ENCODE results near the gene BNC2.

BNC2 gene

DNA sequence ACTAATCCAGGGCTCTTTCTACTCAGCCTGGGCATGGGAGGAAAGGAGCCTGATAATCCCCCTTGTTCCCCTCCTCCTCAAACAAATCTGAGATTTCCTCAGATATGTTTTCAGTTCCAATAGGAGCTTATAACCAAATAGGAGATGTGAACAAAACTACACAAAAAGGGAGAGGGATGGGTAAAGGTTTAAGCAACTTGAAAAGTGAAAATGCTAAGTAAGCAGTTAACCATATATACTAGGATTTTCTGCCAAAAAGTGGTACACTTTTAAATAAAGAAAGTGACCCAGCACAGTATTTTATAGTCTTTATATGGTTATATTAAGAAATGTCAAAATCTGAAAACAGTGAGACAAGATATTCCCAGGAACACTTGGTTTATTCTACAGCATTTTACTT lies 275.7 kb downstream of the BNC2 start:
- no peak for DNase-seq (ENCODE audit: low read depth)

DNA sequence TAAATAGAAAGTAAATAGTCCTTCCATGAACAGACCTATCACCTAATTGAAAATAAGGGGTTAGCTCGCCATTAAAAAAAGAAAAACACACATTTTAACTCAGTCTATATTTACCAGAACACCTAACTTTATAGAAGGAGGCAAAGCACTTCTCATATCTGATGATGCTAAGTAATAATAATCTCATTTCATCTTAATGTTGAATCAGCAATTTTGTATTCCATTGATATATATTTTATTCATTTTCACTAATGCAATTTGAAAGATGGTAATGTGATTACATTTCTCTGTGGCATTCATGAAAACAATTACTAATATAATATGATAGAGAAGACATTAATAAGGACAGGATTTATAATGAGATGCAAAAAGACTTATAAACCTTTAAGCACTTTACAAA lies 276.7 kb downstream of the BNC2 start:
- DNase-seq (ENCODE audit: low read depth) = no peak

DNA sequence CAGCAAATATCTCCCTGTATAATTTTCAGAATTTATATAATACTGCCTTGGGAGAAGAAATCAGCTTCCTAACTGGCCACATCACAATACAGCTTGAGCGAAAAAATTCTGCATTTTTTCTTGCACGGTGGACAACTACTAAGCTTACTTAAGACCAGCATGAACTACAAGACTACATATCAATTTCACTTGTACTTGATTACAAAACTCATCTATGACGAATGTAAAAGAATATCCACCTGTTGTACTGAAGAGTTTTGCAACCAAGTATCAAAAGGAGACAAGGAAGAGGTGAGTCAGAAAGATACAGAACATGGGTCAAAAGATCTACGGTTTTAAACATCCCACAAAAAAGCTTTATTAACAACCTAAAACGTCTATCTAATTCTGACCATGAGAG lies 279.4 kb downstream of the BNC2 start:
- no peak for DNase-seq (ENCODE audit: low read depth)

DNA sequence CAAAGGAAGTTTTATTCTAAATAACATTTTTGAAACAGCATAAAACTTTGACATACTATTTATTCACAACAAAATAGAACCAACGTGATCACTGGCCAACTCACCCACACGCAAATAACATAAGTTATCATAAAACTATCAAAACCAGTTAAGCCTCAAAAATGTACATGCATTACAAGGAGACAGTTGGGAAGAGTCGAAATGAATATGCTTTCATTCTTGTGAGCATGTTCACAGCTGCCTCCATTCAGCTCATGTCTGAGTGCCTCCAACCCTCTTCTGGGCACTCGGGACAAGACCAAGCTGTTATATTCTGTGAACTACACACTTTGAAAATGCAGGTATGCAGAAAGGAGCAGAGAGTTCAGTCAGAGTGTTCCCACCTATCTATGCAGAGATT lies 284.9 kb downstream of the BNC2 start:
- no peak for DNase-seq (ENCODE audit: low read depth)

DNA sequence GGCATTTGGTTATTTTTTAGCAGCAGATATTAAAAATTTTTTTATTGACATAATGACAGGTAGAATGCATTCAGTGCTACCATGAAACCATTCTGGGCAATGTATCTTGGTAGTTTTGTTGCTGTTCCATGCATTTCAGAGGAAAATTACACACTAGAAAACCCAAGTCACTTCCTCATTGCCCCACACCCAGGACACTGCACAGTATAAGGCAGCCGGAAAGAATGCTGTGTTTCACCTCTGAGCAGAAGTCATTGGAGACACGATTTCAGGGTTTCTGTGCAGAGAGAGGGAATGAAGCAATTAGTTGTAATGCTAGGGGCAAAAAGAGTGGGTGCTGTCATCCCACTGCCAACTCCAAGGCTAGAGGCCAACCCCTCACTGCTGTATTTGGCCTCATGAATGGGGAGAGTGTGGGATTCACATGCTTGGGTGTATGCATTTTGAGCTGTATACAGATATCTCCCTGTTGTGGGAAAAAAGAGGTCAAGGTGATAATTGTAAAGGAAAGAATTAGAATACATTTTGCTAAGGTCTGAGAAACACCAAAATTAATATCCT lies 290.5 kb downstream of the BNC2 start:
- no peak for DNase-seq (ENCODE audit: low read depth)

- no peak for DNase-seq (ENCODE audit: low read depth)
Observed at GRCh38 chr9:16575986-16576245, 294.6 kb downstream of the BNC2 start.

DNA sequence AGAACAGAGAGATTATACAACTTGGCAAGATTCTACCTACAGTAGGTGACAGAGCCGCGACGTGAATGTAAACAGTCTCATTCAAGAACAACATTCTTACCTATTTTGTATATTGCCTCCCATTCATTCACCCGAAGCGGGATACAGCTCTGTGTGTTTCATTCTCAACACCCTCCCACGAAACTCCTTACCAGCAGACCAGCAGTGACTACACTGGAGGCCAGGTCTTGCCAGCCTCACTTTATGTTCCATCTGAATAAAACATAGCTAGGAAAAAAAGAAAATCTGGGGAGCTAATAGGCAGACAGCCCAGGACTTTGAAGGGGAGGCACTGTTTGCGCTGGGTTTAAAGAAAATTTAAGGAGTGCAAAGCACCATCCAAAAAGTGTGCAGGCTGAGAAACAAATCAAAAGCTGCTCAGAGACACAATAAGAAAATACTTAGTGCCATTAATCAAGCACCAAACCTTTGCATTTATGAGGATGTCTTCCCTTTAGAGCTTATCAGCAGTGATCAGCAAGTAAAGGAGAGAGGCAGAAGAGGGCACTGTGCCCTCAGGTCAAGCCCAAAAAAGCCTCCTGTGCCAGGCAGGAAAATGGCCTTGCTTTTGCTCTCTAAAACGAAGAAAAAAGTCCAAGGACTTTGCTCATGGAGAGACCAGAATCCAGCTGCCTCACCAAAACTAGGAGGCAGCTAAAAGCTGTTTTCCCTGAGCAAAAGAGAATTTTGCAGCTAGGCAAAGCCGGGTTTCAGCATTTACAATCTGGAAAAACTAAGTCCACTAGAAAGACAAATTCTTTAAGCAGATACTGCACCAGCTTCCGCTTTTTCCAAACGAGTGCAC lies 295.1 kb downstream of the BNC2 start:
- DNase-seq (ENCODE audit: low read depth) = no peak

DNA sequence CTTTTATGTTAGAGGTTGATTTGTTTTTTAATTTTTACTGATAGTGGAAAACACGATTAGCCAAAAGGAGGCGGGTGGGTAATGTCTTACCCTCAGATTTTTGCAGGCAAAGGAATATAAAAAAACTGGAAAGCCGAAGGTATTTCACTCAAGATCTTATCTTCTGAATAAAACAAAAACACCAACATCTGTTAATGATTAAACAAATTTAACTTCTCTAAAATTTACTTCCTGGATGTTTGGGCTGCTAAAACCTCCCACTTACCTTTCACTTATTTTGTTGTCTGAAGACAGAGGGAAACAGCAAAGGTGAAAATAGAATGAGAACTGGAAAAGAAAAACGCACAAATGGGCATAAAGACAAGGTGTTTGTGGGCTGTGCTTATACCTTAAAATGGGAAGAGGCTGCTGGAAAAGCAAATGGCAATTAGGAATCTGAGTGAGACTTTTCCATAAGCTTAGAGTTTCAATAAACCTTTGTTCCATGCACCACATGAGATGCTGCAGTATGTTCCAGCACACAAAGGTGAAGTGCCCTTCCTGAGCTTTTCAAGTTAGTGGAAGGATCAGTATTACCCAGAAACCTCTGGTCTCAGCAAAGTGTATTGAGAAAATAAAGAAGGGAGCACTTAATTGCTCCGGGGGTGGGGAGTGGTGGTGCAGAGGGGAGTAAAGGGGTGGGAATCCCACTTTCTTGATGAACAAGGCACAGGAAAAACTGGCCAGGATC lies 298.3 kb downstream of the BNC2 start:
- DNase-seq (ENCODE audit: low read depth) = no peak

DNA sequence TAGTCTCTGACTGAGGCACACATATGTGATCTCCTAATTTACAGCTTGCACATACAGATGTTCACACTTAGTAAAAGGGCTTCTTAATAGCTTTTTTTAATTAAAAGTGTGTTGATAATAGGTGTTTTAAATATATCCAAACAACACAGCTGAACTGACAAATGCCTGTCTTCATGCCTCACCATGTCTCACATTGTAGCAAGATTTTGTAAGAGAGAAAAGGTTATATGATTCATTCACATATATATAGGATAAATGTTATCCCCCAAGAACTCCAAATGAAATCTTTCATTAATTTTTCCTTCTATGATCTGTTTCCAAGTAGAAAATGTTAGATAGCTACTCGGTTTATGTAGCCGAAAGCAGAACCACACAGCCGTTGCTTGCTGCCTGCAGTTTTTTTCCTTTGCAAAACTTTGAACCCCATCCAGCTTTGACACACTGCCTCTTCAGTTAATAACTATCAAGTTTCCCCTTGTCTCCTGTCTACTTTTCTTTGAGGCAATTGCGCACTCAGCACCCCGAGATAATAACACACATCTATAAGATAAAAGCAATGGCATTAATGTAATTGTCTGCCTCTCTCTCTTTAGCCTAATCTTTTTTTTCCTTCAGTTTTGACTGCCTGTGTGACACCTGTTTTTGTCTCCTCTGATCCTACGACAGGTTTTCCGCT lies 299.2 kb downstream of the BNC2 start:
- DNase-seq (ENCODE audit: low read depth) = peak; percentile 21

- DNase-seq (ENCODE audit: low read depth) = no peak
Observed at GRCh38 chr9:16563446-16563845, 307.0 kb downstream of the BNC2 start.

DNA sequence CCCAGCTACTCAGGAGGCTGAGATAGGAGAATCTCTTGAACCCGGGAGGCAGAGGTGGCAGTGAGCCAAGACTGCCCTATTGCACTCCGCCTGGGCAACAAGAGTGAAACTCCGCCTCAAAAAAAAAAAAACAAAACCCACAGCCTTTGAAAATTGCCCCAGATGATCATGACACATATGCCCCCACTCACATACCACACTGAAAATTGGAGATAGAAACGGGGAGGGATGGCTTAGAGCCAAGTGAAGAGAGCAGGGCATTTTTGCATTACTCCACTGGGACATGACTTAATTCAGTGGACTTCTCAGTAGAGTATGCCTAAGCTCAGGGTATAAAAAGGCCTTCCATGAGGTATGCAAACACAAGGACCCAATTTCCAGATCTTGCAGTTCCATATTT lies 309.3 kb downstream of the BNC2 start:
- DNase-seq (ENCODE audit: low read depth) = no peak

DNA sequence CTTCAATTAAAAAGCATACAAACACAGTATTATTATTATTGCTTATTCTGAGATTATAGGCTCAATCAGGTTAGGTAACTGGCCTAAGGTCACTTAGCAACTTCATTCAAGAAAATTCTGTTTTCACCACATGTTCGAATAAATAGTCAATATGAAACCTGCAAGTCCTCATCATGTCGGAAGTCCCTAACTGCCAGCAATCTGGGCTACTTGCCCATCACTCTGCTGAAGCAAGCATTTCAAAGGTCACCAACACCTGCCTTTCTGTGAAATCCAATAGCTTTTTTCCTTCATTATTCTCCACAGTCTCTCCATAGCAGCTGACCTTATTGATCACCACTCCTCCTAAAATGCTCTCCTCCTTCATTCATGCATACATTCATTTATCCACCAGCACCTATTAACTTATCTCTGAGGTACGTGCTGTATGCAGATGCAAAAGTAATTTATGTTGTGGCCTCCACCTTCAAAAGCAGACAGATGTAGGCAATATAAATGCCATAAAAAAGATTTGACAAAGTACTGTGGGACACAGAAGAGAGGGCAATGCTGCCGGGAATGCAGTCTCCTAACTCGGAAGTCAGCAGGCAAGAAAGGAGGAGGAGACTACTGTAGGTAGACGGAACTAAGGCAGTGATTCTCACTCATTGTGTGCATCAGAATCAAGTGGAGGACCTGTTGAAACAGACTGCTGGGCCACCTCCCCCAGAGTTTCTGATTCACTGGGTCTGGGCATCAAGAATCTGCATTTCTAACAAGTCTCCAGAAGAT lies 310.9 kb downstream of the BNC2 start:
- DNase-seq (ENCODE audit: low read depth) = no peak

DNA sequence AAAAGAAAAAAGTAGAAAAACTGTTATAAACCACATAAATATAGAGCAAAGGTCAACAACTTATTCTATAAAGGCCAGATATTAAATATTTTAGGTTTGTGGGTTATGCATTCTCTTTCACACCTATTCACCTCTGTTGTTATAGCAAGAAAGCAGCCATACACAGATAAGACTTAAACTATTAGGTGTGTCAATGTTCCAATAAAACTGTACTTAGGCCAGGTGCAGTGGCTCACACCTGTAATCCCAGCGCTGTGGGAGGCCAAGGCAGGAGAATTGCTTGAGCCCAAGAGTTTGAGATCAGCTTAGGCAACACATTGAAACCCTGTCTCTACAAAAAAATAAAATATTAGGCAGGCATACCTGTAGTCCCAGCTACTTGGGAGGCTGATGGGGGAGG lies 314.7 kb downstream of the BNC2 start:
- DNase-seq (ENCODE audit: low read depth) = no peak

DNA sequence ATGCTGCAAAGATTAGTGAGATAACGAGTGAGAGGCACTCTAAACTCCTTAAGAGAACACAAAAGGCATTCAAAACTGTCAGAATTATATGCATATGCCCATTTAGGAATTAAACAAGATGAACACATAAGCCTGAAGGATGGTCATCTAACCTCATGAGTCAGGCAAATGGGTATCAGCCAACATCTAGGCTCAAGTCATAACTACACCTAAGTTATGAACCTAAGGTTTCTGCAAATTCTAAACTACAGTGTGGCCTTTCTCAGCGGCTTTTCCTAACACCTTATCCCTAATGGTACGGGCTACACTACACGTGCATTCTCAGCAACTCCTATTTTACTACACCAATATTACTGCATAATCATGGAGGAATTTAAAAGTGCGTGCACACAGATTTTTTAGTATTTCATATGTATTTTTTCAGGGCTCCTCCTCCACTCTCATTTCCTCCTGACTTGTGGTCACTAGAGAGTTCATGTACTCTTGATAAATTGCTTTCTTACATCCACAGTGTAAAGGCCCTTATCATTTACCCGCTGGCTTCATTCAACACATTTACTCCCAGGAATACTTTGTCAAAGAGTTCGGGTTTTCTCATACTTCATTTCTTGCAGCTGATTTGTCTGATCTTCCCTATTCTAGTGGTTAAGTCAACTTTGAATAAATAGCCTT lies 316.5 kb downstream of the BNC2 start:
- DNase-seq (ENCODE audit: low read depth) = no peak

GRCh38 chr9:16552252-16552651 lies 318.2 kb downstream of the BNC2 start:
- DNase-seq (ENCODE audit: low read depth) = no peak

GRCh38 chr9:16551692-16552091 lies 318.8 kb downstream of the BNC2 start:
- no peak for DNase-seq (ENCODE audit: low read depth)

DNA sequence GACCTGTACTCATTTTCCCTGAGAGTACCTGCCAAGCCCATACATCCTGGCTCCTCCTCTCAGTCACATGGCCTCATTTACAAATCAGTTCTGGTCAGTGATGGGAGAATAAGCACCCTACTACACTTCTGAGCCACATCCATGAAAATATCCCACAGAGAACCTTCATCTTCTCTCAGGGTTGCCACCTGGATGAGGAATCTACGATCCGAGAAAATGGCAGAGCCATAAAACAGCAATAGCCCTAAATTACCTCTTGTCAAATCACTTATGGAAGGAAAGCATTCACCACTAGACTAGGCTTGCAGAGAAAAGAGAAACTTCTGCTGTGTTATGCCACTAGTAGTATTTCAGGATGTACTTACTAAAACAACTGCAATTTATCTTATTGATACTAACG lies 324.8 kb downstream of the BNC2 start:
- no peak for DNase-seq (ENCODE audit: low read depth)

DNA sequence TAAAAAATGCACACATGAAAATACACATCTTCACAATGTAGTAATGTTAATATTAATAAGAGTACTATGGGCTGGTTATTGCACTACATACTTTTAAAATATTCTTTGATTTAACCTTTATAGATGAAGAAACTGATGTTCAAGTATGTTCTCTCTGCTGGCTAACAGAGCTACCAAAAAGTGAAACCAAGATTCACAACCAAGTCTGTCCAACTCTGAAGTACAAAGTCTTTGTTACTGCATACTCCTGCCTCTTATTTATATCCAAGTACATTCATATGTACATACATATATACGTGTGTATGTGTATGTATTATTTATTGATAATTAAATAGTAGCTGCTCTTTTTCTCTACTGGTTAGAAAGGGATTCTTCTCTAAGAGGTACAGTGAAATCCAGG lies 325.6 kb downstream of the BNC2 start:
- DNase-seq (ENCODE audit: low read depth) = no peak

- no peak for DNase-seq (ENCODE audit: low read depth)
Observed at GRCh38 chr9:16543686-16544085, 326.8 kb downstream of the BNC2 start.

DNA sequence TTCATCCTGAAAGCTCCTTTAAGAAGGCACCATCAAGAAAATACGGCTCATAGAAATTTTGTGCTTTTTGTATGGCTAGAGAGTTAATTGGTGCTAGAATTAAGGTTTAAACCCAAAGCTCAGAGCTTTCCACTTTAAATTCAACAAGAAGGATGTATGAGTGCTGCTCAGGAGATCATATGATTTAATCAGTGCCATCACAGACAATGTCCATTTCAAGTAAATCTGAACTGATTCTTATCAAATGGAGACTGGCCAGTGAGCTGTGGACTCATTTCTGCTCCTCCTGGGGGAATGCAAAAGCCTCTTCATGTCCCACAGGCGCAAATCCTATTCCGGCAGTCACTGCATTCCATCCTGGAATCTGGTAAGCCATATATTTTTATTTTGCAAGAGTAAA lies 327.2 kb downstream of the BNC2 start:
- no peak for DNase-seq (ENCODE audit: low read depth)

DNA sequence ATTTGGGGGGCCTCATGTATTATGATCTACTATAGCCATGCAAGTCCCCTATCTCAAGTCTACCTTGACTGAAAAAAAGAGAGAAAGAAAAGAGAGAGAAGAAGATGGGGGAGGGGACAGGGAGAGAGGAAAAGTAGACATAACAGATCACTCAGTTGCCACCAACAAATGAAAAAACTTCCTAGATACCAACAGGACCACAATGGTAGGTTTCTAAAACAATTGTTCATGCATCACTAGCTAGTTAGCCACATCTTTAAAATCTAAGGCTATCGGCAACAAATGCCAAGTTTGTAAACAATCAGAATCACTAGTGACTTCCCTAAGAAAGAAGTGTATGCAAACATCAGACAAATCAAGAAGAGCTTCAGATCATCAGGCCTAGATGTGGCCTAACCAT lies 328.2 kb downstream of the BNC2 start:
- no peak for DNase-seq (ENCODE audit: low read depth)
